NCI-H69 (cell line): ENCODE results near the gene MLPH.

Source experiments
- DNase-seq: peaks from one replicate; lab custom pipeline; 2025; lab: John Stamatoyannopoulos, UW

MLPH gene

DNA sequence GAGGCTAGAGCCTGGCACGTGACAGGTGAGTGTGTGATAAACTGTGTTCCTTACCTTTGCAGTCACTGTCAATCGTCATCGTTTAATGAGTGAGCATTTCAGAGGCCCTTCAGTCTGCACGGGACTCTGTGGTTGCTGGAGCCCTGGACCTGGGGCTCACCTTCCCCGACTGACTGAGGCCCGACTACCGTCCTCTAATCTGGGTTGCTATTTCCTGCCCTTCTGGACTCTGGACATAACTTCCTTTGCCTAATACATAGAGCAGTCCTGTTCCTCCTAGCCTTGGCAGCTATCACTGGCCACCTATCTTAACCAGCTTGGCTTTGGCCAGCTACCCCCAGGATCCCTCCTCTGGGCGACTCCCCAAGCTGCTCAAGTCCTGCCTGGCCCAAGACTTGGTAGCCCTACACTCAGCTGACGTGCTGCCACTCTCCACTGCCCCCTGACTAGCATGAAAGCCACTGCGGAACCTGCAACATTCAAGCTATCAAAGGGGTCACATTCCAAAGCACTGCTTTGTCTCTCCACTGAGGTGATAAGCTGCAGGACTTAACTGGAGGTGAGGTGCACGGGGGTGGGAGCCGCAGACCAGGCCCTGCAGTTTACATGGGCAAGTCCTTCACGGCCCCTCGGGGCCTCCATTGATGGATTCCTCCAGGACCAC lies 114.5 kb downstream of the MLPH start:
- DNase-seq = no peak

DNA sequence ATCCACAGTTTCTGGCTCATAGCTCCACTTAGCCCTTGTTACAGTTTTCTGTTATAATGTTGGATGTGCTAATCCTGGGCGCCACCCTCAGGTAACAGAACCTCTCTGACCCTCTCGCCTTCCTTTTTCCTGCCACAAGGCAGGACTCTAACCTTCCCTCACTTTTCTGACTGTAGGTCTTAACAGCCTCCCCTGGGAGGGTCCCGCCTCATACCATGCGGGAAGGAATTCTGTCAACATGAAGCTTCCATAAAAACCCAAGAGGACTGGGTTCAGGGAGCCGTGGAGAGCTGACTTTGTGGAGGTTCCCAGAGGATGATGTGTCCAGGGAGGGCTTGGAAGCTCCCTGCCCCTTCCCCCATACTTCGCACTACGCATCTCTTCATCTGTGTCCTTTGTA lies 115.4 kb downstream of the MLPH start:
- no peak for DNase-seq

DNA sequence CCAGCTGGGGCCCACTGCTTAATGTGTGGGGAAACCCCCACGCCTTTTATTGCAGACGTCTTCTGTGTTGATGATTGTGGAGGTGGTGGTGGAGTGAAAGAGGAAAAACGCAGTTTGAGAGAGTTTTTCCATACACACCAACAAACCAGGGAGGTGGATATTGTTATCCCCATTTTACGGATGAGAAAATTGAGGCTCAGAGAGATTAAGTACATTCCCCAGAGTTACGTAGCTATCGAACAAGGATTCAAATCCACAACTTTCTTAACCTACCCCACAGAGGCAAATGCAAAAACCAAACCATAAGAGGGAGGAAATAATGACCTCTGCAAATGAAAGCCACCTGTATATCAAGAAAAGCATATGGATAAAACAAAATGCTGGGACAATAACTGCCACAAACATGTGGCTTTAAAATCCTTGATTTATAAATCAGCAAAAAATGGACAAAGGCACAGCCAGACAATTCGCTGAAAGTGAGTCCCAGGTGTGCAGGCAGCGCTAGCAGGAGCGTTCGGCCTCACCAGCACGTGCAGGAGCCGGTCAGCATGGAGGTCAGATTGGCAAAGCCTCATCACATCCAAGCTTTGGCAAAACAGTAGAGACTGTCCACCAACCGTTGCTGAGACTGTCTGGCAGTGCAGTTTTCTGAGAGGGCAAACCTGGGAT lies 116.1 kb downstream of the MLPH start:
- DNase-seq = no peak

- no peak for DNase-seq
Measured at GRCh38 chr2:237603718-237604362, 116.8 kb downstream of the MLPH start.

DNA sequence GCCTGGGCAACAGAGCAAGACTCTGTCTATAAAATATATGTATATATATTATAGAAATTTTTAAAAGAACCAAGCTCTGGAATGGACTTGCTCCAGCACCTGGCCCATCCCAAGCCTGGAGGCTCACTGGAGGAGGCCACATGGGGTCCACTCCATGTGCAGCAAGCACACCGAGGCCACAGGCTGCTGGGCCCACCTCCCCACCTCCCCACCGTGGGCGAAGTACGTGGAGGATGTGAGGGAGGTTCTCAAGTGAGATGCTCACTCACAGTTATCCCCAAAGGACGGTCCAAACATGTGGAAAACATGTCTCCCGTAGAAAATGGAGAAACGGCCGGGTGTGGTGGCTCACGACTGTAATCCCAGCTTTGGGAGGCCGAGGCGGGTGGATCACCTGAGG lies 117.3 kb downstream of the MLPH start:
- no peak for DNase-seq
